Fibroblast of peridontal ligament (primary cell): ENCODE data around the gene ATG2A.

ENCODE experiments used
- DNase-seq: peaks from one replicate; pipeline ENCODE4 v3.0.0-alpha.2; 2010; ENCODE audit errors: extremely low read depth

The ATG2A gene

DNA sequence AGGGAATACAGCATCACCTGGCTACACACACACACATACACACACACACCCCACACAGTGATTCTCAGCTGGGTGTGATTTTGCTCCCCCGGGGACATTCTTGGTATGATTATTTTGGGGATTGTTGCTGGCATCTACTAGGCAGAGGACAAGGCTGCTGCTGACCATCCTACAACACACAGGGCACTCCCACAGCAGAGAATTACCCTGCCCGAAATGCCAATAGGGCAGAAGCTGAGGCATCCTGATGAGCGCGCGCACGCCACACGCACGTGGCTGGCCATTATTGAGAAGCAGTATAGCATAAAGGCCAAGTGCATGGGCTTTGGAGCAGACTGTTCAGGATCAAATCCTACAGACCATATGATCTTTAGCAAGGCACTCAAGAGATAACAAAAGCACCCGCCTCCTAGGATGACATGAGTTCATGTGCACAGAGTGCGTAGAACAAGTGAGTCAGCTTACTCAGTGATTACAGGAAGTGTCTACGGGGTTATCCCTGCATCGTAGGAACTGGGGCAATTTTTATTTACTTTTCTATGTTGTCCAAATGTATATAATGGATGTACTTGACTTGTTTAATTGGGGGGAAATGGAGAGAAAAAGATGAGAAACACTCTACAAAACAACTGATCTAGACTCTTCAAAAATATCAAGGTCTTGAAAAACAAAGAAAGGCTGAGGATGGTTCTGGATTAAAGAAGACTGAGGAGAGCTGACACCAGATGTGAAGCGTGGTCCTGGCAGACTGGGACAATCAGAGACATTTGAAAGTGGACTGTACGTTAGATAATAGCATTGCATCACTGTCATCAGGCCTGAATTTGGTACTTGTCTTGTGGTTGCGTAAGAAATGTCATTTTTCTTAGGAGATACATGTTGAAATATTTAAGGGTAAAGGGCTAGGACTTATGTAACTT lies 31.4 kb downstream of the ATG2A start:
- peak; percentile 73 for DNase-seq

DNA sequence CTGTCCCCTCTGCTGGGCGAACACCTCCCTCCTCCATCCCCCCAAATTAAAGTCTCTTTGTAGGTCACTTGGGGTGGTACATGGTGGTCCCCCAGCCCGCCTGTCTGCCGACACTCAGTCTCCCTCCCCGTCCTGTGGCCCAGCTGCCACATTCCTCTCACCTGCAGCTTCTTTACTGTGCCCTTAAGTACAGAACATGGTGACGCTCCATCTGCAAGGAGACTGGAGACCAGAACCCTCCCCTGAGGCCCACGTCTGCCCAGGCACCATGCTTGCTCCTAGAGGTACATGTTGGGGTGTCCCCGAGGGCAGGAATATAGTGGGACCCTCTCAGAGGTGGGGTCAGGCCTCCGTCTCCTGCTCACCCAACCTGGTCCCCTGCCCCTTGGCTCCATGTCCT lies 33.0 kb downstream of the ATG2A start:
- no peak for DNase-seq

DNA sequence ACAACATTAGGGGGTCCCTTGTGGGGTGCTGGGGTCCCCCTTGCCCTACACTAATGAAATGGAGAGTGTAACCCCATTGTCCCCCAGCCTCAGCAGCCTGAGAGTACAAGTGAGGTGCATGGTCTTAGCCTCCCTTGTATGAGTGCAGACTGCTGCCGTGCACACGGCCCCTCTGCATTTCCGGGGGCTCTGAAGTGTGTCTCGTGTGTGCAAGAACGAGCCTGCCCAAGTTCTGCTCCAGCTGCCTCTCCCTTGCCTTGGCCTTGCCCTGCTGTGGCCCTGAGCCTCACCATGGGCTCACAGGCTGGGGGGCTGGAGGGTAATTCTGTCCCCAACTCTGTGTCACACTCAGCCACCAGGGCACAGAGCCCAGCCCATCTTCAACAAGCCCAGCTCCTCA lies 33.4 kb downstream of the ATG2A start:
- DNase-seq = no peak

DNA sequence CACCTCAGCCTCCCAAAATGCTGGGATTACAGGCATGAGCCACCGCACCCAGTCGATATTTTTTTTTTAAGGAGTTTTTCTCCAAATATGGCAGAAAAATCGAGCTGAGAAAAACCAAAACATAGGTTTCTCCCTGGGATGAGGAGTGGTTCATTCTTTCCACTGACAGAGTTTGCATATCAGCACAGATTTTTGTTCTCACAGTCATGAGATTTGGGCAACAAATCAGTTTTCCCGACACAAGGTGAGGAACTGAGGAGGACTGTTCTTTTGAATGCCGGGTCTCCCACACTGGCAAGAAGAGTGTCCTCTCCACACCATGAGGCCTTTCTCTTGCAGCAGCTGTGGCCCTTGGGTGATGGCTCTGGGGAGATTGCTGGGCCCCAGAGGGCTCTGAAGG lies 34.8 kb downstream of the ATG2A start:
- DNase-seq = no peak

DNA sequence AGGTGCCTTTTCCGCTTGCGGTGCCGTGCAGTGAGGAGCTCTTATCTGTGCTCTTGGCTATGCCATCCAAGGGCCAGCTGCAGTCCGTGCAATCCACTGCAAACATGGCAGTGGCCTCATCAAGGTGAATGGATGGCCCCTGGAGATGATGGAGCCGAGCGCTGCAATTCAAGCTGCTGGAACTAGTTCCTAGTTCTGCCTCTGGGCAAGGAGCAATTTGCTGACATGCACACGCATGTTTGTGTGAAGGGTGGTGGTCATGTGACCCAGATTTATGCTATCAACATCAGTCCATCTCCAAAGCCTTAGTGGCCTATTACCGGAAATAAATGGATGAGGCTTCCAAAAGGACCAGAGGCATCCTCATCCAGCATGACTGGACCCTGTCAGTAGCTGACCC lies 35.5 kb downstream of the ATG2A start:
- DNase-seq = no peak

DNA sequence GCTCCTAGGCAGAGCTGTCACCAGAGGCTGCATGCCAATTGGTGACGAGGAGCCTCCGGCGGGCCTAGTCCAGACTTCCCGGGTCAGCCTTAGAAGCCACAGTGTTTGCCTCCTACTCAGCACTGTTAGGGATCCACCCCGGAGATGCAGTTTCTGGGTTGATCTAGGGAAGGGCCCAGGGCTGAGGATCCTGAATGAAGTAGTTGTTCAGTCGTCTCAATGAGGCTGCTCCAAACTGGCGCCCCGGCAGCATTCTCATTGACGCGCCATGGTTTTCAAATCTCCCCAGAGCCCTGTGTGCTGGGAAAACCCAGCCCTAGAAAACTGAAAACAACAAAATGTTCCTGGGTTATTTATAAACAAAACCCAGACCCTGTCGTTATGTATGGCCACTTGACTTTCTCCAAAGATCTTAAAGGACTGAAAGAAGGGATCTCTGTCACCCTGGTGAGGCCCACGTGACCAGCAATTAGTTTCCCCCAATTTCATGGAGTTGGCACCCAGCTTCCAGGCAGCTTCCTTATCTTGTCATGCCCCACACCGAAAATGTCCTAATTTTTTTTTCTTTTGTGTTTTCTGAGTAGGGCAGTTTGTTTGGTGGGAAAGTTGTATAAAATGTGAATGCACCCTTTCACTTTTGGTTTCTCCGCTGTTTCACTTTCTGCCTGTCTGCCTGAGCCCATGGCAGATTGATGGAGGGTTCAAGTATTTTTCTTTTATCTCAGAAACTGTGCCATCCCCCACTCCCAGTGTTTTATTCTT lies 36.6 kb downstream of the ATG2A start:
- peak; percentile 49 for DNase-seq

DNA sequence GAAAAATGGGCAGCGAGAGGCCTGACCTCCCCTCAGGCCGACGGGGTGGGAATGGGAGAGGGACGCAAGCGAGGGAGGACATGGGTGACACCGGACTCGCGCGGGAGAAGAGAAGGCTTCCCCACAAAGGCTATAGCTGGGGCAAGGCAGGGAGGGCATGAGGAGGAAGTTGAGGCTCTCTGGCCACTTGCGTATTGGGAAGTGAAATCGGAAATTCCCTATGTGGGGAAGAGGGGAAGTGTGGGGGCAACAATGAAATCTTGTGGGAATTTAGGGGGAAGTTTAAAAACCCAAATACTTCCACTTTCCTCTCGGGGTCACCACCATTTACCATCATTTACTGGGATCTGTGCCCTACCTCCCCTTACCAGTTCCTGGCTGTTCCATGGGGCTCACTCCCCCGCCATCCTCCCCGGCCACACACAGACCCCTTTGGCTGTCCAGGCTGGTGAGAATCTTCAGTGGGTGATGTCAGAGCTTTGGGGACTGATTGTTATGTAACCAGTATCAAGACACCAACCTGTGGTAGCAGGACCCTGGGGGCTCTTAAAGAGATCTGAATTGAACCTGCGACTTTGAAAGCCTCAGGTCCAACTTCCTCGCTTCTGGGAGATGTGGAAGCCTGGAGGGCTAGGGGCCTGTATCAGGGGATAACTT lies 37.6 kb downstream of the ATG2A start:
- DNase-seq = no peak

DNA sequence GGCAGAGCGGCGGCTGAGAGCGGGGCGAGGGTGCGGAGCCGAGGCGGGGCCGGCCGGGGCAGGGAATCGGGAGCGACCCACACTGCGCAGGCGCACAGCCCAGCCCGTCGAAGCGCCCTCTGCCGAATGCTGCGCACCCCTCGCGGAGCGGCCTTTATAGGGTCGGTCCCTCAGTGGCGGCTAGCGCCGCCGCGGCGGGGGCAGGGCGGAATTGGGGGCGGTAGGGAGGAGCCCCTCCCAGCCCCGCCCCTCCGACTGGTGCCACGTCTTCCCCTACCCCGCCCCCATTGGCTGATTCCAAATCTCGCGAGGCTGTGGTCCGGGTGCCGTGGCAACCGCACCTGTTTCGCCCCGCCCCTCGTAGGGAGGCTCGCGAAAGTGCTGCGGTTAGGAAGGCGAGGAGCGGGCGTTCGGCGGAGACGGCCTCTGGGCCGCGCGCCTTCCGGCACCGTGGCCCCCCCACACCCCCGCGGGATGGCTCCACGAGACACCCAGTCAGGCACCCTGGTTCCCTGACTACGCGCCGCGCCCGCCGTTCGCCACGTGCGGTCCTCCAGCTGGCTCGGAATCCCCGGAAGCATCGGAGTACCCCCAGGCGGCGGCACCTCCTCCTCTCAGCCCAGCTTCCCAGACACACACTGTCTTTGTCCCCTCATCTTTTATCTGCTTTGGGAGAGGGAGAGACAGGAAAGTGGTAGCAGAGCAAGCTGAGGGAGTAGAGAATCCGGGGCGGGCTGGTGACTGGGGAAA lies 38.3 kb downstream of the ATG2A start, which contains the start of gene EHD1:
EHD1 (minus strand) TSS at position 128 of the 750 bp plus-strand sequence. CDS start 157 bp downstream, outside the sequence.
- DNase-seq = peak; percentile 95

DNA sequence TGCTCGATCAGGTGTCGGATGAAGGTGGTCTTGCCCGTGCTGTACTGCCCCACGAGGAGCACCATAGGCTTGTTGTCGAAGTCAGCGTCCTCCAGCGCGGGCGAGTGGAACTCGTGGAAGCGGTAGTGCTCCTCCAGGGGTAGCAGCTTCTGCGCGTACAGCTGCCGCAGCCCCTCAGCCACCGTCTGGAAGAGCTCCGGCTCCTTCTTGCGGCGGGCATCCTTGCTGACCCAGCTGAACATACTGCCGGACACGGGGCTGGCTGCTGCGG lies 38.9 kb downstream of the ATG2A start:
- DNase-seq = no peak

DNA sequence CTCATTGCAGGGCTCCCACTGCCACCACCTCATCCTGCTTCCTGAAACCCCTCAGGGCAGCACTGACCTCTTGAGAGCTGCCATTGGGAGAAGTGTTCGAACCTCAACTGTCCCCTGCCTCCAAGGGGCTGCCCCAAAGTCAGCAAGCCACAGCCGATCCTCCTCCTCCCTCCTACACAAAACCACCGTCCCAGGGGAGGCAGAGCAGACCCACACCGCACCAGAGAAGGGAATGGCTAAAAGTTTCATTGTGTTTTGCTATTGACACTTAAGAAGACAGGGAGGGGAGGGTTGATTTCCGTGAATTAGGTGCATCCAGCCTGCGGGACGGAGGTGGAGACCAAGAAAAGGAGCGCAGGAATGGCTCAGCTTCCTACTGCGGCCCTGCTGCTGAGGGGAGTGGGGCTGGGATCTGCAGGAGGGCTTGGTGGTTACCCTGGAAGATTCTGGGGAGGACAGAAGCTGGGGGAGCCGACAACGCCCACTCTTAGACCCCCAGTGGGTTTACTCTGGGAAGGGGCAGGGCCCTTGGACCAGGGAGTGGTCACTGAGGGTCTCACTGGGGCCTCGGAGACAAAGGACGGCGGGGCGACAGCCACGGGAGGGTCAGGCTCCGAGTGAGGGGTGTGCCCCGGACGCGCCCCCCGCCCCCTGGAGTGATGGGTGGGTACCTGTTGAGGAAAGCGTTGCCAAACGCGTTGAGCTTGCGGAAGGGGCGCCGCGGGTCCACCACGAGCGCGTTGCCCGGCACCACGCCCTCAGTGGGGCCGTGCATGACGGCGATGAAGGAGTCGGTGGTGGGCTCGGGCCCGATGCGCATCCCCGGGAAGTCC lies 39.4 kb downstream of the ATG2A start:
- no peak for DNase-seq

DNA sequence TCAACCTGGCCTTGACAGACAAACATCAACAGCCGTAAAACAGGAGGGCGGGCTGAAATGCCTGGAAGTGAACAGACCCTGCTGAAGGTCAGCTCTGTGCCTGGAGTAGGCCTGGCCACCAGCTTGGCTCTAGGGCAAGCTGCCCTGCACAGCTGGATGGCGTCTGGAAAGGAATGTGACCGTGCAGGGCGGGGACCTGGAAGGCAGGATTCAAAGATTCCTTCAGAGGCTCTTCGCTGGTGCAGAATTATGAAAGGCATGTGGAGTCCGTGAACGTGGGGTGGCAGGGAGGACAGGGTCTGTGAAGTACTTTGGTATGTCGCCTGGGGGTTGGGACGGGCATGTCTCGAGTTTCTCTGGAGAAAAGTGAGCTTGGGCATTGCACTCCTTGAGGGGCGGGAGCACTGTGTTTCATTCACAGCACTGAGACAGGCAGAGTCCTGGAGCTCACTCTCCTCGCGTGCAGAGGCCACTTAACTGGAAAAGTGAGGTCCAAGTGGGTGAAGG lies 40.1 kb downstream of the ATG2A start:
- DNase-seq = peak; percentile 45

DNA sequence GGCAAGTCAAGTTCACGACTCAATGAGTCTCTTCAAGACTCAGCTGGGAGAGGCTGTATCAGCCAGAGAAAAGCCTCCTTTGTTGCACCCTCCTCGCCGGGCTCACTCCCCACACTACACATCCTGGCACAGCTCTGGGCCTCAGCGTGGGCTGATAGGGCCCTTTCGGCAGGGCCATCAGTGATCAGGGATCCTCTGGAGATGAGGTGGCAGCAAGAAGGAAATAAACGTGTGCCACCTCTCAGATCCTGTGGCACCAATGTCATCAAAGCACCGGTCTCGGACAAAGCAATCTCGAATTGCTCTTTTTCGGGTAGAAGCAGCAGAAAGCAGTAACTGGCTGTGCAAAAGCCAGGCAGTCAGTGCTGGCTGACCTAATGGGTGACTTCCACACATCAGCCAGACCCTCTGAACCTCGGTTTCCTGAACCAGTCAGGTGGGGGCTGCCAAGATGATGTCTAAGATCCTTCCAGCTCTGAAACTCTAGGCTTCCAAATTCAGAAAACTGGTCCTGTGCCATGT lies 40.7 kb downstream of the ATG2A start:
- DNase-seq = no peak

DNA sequence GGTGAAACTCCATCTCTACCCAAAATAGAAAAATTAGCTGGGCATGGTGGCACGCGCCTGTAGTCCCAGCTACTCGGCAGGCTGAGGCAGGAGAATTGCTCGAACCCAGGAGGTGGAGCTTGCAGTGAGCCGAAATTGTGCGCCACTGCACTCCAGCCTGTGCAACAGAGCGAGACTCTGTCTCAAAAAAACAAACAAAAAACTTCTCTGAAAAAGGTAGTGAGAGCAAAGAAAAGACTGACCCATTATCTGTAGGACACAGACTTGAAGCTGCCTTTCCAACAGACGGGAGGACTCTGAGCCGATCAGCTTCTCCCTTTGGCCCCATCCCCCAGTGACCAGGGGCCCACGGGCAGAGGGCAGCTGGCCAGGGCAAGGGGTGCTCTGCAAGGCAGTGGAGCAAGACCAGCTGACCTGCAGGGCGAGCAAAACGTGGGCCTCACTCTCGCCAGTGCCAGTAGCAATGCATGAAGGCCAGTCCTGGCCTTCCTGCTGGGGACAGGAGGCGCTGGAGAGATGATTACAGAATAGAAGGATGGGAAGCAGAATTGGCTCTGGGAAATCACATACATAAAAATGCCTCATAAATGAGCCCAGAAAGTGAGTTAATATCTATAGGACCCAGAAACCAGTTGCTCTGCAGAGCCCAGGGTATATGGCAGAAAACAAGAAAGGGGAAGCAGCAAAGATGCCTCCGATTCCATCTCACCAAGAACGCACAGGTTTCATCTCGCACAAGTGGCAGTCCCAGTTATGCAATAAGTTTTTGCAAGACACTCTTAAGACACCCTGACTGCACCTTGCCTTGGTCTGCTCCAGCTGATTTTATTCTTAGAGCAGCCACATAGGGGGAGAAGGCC lies 41.4 kb downstream of the ATG2A start:
- DNase-seq = no peak

DNA sequence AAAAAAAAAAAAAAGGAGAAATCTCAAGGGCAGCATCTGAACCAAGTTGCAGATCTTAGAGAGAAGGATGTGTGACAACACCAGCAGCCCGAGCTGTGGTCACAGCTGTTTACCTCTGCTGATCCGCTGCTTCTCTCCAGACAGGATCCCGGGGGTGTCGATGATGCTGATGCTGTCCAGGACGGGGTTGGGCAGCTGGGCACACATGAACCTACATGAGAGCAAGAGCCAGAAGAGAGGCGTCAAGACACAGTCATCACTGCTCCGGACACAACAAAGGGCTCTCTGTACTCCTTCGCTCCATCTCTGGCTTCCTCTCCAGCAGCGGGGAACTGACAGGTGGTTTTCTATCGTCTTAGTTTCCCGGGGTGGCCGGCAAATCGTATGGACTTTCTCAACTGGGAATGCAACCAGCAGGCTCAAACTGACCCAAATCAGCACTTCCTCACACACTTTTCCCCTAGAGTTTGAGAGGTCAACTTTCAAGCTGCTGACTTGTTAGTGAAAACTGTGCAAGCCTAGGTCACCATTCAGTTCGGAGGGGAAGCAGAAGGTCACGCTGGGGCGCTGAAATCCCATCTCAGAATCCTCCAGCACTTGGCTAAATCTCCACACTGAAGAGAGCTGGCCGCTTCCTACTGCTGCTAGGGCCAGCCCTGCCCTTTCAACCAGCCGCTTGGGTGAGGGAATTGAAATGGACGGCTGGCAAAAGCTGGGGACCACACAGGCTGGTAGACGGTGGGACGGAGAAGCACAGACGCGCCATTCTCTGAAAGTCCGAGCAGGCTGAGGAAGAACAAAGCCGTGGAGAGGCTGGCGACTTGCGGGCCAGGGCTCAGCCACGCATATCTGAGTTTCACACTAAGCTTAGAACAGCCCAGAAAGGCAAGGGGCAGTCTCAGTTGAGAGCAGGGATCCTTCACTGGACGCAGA lies 42.4 kb downstream of the ATG2A start:
- no peak for DNase-seq

DNA sequence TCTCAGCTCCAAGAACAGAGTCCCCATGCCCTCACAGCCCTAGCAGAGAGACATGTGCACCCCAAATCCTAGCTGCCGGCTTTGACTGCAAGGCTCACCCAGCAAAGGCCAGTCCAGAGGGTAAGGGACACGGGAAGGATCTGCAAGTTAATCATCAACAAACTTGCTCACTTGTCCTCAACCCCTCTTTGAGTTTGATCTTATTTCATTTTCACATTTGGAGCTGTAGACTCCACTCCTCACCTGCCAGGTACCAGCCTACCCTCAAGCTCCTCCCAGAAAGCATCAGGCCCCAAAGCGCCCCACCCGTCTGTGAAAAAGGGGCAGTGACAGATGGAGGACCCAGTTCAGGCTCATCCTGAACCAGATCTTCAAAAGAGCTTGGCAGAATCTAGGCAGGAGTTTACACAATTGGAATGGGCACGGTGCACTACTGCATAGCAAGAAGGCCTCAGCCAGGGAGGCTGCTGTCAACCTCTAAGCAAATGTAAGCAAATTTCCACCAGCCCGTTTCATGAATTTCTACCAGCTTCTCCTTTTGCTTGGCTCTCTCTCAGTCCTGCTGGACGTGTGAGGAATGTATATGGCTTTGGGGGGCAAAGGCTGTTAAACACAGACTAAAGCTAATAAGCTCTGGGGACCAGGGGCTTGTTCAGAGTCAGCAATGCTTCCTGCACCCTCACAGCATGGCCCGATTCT lies 44.1 kb downstream of the ATG2A start:
- no peak for DNase-seq

DNA sequence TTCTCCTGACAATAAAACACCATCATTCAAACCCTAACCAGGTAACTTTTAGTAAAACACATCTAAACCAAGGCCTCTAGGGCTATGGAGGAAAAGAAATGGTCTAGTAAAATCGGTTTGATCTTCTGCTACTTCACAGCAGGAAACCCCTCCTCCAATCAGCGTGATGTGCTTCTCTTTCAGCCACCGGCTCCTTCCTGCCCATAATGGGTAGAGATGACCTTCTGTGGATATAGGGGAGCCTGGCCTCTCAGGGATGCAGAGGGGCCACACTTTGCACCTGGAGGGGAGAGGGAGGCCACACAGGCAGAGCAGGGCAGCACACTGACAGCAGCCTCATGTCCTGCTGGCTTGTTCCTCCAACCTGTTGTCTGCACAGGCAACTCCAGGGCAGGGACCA lies 45.5 kb downstream of the ATG2A start:
- DNase-seq = no peak

DNA sequence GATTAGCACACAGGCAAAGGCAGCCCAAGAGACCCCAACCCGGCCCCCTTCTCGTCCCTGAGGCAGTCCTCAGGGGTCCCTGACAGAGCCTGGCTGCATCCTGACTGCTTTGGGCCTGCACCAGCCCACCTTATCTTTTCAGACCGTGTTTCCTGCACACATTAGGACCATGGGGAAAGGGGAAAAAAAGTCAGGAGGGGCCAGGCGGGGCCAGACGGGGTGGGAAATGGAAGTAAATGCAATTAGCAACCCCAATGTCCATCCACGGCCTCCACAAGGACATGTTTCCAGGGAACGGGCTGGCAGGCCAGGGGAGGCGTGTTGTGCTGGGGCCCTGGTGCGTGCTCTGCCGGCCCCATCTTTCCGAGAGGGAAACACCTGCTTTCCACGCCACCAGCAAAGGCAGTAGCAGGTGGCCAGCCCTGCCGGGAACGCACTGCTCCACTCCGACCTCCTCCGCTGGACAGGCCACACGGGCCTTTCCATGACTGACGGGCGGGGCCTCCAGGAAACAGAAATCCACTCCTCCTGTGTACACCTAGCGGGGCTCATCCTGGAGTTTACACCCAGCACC lies 46.0 kb downstream of the ATG2A start:
- no peak for DNase-seq
